HG02981 (cell line): ENCODE results near the gene PSPC1.
"Not testable (repeated sequence)": the region's sequence is repeated elsewhere in the genome, so short reads cannot be mapped to it uniquely, and the experiment has no call there.

Source experiments
- ATAC-seq: cut with Tn5 transposase; IDR thresholded peaks from one replicate; pipeline ENCODE4 v1.9.1; 2021; ENCODE audit warnings: mild to moderate bottlenecking, moderate library complexity; ENCODE audit not compliant: unreplicated experiment

The PSPC1 gene, protein sequence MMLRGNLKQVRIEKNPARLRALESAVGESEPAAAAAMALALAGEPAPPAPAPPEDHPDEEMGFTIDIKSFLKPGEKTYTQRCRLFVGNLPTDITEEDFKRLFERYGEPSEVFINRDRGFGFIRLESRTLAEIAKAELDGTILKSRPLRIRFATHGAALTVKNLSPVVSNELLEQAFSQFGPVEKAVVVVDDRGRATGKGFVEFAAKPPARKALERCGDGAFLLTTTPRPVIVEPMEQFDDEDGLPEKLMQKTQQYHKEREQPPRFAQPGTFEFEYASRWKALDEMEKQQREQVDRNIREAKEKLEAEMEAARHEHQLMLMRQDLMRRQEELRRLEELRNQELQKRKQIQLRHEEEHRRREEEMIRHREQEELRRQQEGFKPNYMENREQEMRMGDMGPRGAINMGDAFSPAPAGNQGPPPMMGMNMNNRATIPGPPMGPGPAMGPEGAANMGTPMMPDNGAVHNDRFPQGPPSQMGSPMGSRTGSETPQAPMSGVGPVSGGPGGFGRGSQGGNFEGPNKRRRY

DNA sequence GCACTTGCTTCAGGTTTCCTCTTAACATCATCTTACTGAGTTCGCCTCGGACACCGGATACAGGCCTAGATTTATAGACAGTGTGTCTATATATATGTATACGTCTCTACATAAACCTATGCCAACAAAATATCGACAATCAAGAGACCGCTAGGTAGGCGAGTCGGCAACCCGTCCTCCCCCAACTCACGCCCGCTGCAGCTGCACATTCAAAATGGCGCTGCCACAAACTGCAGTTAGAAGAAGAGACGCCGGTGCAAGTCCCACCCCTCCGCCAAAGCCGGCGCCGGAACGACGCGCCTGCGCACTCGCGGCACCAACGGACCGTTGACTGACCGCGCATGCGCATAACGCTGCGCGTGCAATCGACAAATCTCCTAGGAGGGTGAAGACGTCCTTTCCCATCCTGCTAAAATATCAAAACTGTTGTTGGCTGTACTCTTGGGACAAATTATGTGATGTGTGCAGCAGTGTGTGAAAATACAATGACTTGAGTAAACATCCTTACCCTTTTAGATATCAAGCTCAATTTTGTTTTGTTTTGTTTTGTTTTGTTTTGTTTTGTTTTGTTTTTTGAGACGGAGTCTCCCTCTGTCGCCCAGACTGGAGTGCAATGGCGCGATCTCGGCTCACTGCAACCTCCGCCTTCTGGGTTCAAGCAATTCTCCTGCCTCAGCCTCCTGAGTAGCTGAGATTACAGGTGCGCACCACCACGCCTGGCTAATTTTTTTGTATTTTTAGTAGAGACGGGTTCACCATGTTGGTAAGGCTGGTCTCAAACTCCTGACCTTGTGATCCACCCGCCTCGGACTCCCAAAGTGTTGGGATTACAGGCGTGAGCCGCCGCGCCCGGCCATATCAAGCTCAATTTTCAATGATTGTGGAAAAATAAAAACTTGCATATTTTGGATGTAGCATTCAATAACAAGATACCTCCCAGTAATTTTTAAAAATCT is at the start of gene PSPC1:
Gene PSPC1, minus strand, starts transcription at position 219 of the 956 bp plus-strand sequence. Its CDS starts 188 bp downstream, at position 31.
- peak; percentile 83 for ATAC-seq

DNA sequence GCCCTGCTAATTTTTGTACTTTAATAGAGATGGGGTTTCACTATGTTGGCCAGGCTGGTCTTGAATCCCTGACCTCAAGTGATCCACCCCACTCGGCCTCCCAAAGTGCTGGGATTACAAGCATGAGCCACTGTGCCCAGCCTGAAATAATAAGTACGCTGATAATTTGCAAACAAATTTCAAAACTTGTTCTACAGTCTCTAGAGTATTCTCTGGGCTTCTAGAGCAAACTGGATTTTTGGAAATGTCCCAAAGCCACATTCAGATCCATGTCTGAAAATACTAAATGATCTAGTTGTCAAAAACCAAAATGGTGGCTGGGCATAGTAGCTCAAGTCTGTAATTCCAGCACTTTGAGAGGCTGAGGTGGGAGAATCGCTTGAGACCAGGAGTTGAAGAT is 39.9 kb upstream of the PSPC1 start:
- ATAC-seq = no peak

DNA sequence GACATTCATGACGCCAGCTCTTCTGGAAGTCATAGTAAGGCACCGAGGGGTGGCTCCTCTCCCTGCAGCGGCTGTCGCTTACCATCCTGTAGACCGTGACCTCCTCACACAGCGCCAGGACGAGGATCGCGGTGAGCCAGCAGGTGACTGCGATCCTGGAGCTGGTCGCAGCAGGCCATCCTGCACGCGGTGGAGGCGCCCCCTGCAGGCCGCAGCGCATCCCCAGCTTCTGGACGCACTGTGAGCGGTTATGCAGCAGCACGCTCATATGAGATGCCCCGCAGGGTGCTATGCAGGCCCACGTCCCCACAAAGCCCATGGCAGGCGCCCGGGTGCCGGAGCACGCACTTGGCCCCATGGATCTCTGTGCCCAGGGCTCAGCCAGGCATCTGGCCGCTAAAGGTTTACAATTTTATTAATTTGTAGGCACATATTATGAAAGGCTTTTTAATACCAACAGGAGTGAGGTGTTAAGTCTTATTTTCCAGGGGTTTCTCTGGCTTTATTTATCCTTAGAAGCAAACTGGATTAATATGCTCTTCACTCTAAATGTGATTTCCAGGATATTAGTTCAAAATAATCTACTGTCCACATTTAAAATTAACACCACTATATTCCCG is 35.6 kb upstream of the PSPC1 start:
- no peak for ATAC-seq

DNA sequence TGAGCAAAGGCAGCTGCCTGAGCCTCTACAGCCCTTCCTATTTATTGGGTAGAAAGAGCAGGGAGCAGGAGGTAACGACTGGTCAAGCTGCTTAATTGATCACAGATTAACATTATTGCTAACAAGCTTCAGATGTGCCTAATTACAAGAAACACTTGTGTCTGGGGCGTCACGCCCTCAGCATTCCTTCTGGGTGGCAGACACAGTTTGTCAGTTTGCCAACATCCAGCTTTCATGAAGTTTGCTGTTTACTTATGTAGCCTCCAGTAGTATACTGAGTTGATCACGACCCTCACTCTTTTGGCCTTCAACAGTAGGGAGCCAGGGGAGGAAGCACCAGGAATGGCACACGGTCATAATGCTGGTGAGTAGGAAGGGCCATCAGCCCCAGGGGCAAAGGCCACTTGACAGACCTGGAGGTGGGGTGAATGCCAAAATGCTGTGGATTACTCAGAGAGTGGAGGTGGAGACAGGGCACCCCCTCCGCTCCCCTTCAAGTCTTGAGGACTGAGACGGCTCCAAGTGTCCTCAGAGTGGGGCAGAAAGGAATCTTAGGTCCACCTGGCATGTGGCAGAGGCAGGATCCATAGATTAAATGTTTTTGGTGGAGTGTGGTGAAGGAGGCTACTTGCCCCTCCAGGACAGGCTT is 34.9 kb upstream of the PSPC1 start:
- no peak for ATAC-seq

DNA sequence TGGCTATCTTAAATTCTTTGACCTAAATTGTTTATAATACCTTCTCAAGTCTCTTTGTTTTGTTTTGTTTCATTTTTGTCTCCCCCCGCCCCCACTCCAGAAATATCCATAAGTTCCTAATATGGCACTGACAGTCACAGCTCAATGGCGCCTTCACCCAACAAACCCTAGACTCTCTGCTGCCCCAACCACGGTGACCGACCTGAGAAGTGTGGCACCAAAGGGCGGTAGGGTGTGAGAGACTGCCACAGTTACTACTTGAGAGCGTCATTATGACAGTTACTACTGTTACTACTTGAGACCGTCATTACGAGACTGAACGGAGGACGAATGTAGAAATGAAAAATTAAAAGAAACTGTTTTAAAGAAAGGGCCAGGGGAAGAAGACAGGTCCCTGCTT is 34.4 kb upstream of the PSPC1 start:
- no peak for ATAC-seq

- ATAC-seq = not testable (repeated sequence)
Measured at GRCh38 chr13:19815842-19816241, 33.1 kb upstream of the PSPC1 start.

DNA sequence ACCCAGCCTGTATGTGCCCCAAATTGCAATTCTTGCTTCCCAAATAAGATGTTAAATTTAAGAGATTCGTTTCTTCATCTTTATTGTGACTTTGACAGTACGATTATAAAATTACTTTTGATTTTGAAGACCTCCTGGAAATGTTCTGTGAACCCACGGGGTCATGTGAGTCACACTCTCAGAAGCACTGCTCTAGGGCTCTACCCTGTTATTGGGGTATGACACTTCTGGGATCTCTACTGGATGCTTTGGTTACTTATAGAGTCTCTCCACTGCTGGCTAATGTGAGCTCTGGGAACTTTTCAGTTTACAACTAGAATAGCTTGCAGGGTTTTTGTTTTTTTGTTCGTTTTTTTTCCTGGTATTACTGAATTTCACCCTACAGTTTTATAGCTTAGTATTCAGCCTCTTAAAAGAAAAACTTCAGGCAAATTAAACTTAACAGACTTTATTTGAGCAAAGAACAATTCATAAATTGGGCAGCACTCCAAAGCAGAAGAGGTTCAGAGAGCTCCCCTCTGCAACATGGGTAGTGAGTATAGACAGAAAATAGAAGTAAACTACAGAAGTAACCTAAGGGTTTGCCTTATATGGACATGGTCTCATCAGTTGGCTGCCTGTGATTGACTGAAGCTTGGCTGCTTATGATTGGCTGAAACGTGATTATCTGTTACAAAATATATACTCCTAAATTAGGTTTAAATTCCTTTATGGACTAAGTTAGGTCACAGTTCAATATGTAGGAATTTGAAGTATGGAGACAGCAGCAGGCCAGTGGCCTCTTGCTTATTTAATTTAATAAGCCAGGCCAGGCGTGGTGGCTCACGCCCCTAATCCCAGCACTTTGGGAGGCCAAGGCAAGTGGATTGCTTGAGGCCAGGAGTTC is 28.5 kb upstream of the PSPC1 start:
- ATAC-seq = no peak

DNA sequence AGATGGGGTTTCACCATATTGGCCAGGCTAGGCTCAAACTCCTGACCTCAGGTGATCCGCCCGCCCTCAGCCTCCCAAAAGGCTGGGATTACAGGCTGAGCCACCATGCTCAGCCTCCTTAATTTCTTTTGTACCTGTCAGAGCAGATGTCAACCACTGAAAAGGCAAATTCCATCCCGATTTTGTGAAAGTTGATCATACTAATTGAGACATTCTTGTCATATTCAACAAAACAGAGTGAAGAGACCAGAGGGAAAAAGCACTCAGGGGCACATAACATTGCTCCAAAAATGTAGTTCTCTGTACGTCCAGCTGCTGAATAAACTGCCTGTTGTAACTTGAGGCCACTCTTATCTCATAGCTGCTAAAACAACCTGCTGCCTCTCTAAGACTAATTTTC is 27.4 kb upstream of the PSPC1 start:
- no peak for ATAC-seq

- ATAC-seq = no peak
Measured at GRCh38 chr13:19805765-19806164, 23.0 kb upstream of the PSPC1 start.

- ATAC-seq = no peak
Measured at GRCh38 chr13:19795956-19796355, 13.2 kb upstream of the PSPC1 start.

DNA sequence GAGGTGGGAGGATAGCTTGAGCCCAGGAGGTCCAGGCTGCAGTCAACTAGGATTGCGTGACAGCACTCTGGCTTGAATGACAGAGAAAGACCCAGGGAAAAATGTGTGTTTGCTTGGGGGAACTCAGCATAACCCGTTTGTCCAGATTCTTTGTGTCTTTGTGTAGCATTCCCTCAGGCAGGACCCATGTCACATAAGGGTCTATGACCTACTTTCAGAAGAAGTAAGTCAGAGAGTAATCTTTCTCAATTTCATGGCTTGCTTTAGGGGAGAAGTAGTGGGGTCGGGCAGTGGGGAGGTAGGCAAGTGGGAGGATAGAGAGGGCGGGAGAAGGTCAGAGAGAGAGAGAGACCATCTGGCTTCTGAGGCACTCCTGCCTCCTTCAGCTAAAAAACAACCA is 11.9 kb upstream of the PSPC1 start:
- no peak for ATAC-seq

DNA sequence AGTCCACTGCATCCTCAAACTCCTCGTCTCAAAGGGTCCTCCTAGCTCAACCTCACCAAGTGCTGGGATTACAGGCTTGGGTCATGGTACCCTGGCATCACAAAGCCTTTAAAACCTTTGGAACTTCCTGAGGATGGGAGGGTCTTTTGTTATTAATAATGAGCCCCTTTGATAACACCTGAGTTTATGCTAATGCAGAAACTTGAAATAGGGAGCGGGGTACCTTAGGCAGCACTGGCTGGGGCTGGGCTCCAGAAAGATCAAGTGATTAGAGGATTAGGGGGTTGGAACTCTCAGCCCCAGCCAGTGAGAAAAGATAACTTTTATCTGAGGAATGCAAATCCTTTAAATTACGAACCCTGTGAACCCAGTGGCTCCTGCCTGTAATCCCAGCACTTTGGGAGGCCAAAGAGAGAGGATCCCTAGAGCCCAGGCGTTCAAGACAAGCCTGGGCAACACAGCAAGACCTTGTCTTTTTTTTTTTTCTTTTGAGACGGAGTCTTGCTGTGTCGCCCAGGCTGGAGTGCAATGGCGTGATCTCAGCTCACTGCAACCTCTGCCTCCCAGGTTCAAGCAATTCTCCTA is 9.3 kb upstream of the PSPC1 start:
- no peak for ATAC-seq

DNA sequence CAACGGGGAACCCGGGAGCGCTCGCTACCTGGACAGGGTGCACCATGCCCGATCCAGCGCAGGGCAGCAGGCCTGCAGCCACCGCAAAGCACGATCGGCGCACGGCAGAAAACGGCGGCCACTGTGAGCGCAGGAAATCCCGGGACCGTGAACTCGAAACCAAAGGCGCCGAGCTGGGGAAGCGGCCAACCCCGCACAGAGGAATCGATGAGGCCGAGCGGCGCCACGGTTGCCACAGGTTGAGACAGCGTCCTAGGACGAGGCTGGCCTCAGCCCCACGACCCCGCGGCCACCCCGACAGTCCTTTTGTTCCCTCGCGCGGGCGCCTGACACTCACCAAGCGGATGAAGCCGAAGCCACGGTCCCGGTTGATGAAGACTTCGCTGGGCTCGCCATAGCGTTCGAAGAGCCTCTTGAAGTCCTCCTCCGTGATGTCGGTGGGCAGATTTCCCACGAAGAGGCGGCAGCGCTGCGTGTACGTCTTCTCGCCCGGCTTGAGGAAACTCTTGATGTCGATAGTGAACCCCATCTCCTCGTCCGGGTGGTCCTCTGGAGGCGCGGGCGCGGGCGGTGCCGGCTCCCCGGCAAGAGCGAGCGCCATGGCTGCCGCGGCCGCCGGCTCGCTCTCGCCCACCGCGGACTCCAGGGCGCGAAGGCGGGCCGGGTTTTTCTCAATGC is 557 bp downstream of the PSPC1 start:
- peak; percentile 41 for ATAC-seq

DNA sequence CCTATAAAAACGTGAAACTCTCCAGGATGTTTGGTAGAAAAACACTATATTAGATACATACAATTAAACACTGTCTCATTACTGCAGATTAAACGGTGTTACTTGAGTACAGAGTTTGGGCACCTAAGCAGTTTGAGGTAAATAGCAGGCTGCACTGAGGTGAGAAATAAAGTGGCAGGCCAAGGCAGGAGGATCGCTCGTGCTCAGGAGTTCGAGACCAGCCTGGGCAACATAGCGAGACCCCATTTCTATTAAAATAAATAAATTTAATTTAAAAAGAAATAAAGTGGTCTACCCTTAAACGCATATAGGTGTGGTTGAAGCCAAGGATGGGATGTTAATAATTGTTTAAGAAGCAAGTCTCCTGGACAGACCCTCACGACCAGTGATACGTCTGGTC is 1.2 kb downstream of the PSPC1 start:
- ATAC-seq = no peak

DNA sequence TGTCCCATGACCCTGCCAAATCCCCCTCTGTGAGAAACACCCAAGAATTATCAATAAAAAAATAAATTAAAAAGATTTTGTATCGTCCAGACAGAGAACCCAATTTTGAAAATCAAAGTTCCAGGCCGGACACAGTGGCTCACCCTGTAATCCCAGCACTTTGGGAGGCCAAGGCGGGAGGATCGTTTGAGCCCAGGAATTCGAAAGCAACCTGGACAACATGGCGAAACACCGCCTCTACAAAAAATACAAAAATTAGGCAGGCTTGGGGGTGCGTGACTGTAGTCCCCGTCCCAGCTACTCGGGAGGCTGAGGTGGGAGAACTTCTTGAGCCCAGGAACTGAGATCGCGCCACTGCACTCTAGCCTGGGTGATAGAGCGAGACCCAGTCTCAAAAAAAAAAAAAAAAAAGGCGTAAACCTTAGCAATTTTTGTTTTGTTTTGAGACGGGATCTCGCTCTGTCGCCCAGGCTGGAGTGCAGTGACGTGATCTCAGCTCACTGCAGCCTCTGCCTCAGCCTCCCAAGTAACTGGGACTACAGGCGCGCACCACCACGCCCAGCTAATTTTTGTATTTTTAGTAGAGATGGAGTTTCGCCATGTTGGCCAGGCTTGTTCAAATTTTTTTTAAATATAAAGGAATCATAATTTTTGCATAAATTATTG is 1.9 kb downstream of the PSPC1 start:
- ATAC-seq = not testable (repeated sequence)

GRCh38 chr13:19772306-19772705 is 10.4 kb downstream of the PSPC1 start:
- ATAC-seq = no peak

- no peak for ATAC-seq
Measured at GRCh38 chr13:19769854-19770253, 12.9 kb downstream of the PSPC1 start.

- ATAC-seq = no peak
Measured at GRCh38 chr13:19767966-19768365, 14.8 kb downstream of the PSPC1 start.
